GM12874 (cell line): Measurements from ENCODE around the gene TRIP12.

Experiments
- TF ChIP-seq, protein P1 (sequence below): IDR thresholded peaks from 2 replicates; pipeline ENCODE4 v1.5.1; 2011; ENCODE audit warnings: low read depth, mild to moderate bottlenecking, control low read depth, low read length, moderate library complexity; ENCODE audit not compliant: insufficient read depth

TRIP12 gene

DNA sequence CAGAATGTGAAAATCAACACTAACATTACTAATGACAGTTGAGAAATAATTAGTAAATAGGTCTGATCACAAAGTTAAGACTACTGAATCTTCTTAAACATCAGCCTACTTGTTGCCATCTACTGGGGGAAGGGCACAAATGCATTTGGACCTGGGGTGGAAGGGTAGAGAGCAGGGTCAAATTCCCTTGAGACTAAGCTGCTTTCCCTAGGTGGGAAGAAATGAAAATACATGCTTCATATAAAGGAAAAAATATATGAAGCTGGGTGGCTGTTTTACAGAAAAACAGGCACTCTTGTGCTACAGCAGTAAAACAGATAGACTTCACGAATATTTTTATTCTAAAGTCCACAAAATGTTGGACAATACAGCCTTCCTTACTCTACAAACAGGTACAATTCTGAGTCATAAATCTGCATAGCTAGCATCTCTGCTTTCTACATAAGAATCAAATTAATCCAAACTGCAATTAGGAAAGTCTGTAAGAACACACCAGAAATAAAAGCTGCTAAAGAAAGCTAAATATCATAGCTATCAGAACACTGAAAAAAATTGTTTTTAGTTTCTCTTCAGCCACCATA is 10.9 kb downstream of the TRIP12 start:
- TF ChIP-seq, protein P1, sequence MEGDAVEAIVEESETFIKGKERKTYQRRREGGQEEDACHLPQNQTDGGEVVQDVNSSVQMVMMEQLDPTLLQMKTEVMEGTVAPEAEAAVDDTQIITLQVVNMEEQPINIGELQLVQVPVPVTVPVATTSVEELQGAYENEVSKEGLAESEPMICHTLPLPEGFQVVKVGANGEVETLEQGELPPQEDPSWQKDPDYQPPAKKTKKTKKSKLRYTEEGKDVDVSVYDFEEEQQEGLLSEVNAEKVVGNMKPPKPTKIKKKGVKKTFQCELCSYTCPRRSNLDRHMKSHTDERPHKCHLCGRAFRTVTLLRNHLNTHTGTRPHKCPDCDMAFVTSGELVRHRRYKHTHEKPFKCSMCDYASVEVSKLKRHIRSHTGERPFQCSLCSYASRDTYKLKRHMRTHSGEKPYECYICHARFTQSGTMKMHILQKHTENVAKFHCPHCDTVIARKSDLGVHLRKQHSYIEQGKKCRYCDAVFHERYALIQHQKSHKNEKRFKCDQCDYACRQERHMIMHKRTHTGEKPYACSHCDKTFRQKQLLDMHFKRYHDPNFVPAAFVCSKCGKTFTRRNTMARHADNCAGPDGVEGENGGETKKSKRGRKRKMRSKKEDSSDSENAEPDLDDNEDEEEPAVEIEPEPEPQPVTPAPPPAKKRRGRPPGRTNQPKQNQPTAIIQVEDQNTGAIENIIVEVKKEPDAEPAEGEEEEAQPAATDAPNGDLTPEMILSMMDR: peak; percentile 46; the same call in 1 of the 2 replicates

DNA sequence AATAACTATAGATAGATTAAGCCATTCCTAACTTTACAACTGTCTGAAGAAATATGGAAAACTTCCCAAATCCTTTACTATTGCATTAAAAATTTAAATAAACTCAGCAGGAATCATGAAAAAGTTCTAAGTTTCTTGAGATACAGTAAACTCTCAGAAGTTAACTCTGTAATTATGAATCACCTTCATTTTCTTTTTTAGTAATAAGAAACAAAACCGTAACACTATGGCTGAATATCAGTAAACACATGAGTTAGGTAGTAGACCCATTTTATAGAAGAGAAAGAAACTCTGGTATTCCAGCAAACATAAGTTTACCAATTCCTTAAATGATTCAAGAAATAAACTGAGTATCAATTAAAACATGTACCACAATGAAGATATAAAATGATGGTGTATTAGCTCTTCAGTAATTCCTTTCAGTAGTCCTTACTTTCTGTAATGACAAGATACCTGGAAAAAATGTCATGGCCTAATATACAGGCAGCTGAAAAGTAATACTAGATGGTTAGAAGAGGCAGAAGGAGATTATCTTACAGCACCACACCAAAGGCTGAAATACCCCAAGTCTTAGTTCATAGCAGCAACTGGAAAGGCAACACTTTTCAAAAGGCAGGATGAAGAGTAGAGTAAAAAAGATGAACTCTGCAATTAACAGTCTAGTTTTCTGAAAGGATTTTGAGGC is 11.5 kb downstream of the TRIP12 start:
- TF ChIP-seq, protein P1: no peak

DNA sequence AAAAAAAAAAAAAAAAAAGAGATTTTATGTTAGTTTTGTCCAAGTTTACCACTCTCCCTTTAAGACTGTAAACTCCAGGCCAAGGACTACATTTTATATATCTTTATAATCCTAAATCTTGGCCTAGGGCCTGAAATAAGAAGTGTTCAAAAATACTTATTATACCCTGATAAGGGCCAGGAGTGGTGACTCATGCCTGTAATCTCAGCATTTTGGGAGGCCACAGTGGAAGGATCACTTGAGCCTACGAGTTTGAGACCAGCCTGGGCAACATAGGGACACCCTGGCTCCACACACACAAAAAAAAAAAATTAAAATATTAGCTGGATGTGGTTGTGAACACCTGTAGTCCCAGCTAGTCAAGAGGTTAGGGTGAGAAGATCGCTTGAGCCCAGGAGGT is 12.7 kb downstream of the TRIP12 start:
- TF ChIP-seq, protein P1: no peak

DNA sequence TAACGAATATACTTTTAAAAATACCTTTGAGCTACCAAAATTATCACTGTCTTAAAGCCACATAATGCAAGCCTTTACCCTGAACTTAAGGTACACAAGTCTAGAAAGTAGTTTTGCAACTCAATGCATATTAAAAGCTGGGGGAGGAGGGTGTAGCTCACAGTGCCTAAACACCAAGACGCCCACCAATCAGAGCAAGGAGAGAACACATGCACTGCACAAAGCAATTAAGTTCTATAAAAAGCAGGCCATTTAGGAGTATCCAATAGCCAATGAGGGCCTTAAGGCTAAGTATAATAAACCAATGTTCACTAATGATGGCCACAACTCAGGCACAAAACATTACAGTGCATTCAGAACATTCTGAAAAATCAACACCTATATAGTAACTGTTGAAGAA is 16.2 kb downstream of the TRIP12 start:
- TF ChIP-seq, protein P1: no peak

DNA sequence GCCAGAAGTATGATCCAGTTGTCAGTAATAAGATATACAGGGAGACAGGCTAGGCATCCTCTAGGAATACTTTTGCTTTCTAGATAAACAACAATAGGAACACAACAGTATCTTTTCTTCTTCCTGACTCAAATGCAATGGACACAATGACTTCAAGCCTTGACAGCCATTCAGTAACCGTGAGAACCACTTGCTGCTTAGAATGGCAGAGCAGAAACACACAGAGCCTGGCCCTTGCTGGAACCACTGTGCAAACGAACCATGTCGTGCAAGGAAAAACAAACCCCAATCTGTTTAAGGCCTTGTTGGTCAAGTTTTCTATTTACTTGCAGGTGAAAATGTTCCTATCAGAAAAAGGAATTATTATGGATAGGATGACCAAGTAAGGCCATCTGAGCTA is 18.8 kb downstream of the TRIP12 start:
- TF ChIP-seq, protein P1: no peak

DNA sequence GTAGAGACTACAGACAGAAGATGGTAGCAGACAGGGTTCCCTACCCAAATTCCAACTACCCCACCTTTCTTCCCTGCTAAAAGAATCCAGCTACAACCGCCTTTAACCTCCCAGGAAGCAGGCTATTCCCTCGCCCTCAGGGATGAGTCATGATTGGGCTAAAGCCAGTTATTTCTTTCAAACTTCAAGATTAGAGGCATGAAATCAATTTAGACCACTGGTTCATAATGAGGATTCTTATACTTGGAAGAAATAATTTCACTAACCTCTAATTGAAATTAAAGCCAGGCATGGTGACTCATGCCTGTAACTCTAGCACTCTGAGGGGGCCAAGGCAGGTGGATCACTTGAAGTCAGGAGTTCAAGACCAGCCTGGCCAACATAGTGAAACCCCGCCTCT is 20.0 kb downstream of the TRIP12 start:
- TF ChIP-seq, protein P1: no peak

DNA sequence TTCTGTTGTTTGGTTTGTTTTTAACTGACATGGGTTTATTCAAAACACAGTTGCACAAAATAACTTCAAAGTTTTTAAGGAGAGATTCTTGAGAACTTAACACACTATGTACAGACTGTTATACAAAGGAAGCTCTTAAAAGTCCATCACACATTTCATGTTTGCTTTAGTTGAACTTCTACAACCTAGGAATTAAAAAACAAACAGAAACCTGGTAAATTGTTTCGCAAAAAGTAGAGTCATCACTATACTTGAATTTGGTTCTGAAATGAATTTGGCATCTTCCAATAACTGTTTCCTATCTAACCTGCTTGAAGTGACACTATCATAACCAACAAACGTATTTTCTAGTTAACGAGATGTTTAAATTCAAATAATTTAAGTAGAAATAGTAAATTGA is 21.8 kb downstream of the TRIP12 start:
- TF ChIP-seq, protein P1: no peak
